H1 (cell line): Measurements from ENCODE around the gene OTP. TPM values are rescaled to one million over a fixed set of nuclear protein-coding genes. Genes with fewer than 3 reads are reported as not detected.

Source experiments
- CTCF ChIA-PET: fragments of 300-600 bp; sonication (Branson Sonifier 250); formaldehyde crosslinking; loops from one replicate; lab custom pipeline; 2021; ENCODE audit not compliant: partially characterized antibody; lab: Charles Lee
- POLR2A ChIA-PET: fragments of 300-600 bp; sonication (Branson Sonifier 250); formaldehyde crosslinking; loops from one replicate; lab custom pipeline; 2021; ENCODE audit warnings: inconsistent platforms; ENCODE audit not compliant: partially characterized antibody; lab: Charles Lee
- DNase-seq, 2 experiments: peaks; one replicate each; pipeline versions ENCODE4 v3.0.0 to v3.0.0-alpha.2; 2010 to 2022; ENCODE audit warnings: low spot score in 2 of 2, low read depth in 1 of 2, mixed read lengths in 1 of 2
- FAIRE-seq: peaks from 2 replicates; lab custom pipeline; 2011; peaks lifted over from hg19 to GRCh38; lab: Jason Lieb, UNC
- H2AFZ ChIP-seq: 2 replicates; pipeline ENCODE4 v1.8.1; 2012; ENCODE audit warnings: low read length, inconsistent platforms
- H2AK5ac ChIP-seq: 2 replicates; pipeline ENCODE4 v1.6.1; 2013; ENCODE audit warnings: low read depth, low read length
- H2BK120ac ChIP-seq: replicated peaks from 2 replicates; pipeline ENCODE3; 2013; ENCODE audit warnings: low read depth, low read length, inconsistent platforms
- H2BK12ac ChIP-seq: 2 replicates; pipeline ENCODE4 v1.6.1; 2013; ENCODE audit warnings: low read depth, low read length
- H2BK15ac ChIP-seq: 2 replicates; pipeline ENCODE4 v1.6.1; 2013; ENCODE audit warnings: low read length
- H2BK20ac ChIP-seq: 2 replicates; pipeline ENCODE4 v1.6.1; 2013; ENCODE audit warnings: low read length
- H2BK5ac ChIP-seq: 2 replicates; pipeline ENCODE4 v1.6.1; 2013; ENCODE audit warnings: low read depth, low read length
- H3K14ac ChIP-seq: 2 replicates; pipeline ENCODE4 v1.6.1; 2013; ENCODE audit warnings: inconsistent platforms; ENCODE audit not compliant: insufficient read length
- H3K18ac ChIP-seq: 2 replicates; pipeline ENCODE4 v1.6.1; 2013; ENCODE audit warnings: low read length; ENCODE audit errors: extremely low read depth
- H3K23ac ChIP-seq: 2 replicates; pipeline ENCODE4 v1.6.1; 2013; ENCODE audit warnings: inconsistent platforms; ENCODE audit not compliant: insufficient read length
- H3K23me2 ChIP-seq: 2 replicates; pipeline ENCODE4 v1.6.1; 2013; ENCODE audit warnings: low read depth, low read length
- H3K27ac ChIP-seq: 2 replicates; pipeline ENCODE4 v1.6.1; 2011; ENCODE audit warnings: low read depth, low read length, inconsistent platforms
- H3K27me3 ChIP-seq, 4 experiments: replicated peaks in 1 of 4; 1 replicate in 1 of 4; 2 replicates in 3 of 4; pipeline versions ENCODE4 v1.6.1 to v1.8.1; 2011 to 2013; ENCODE audit warnings: low read length in 3 of 4, mild to moderate bottlenecking in 3 of 4, inconsistent platforms in 2 of 4, mixed read lengths in 2 of 4, moderate library complexity in 1 of 4; ENCODE audit not compliant: control insufficient read depth in 3 of 4, insufficient read depth in 3 of 4; ENCODE audit errors: extremely low read depth in 1 of 4
- H3K36me3 ChIP-seq, 4 experiments: 2 replicates each; pipeline versions ENCODE4 v1.6.1 to v1.8.1; 2011 to 2013; ENCODE audit warnings: mild to moderate bottlenecking in 4 of 4, low read length in 3 of 4, moderate library complexity in 2 of 4, control low read depth in 1 of 4, inconsistent platforms in 1 of 4; ENCODE audit not compliant: insufficient read depth in 4 of 4, control insufficient read depth in 2 of 4
- H3K4ac ChIP-seq: replicated peaks from 2 replicates; pipeline ENCODE3; 2013; ENCODE audit warnings: low read length, low read depth, mixed read lengths, inconsistent platforms; ENCODE audit not compliant: insufficient read length
- H3K4me1 ChIP-seq, 4 experiments: replicated peaks in 1 of 4; 1 replicate in 1 of 4; 2 replicates in 3 of 4; pipeline versions ENCODE4 v1.6.1 to v1.8.1; 2011 to 2013; ENCODE audit warnings: low read length in 3 of 4, inconsistent platforms in 2 of 4, mixed read lengths in 1 of 4; ENCODE audit not compliant: insufficient read depth in 4 of 4, control insufficient read depth in 3 of 4
- H3K4me2 ChIP-seq, 2 experiments: 2 replicates each; pipeline versions ENCODE4 v1.6.1 to v1.8.1; 2011 to 2013; ENCODE audit warnings: low read depth in 2 of 2, low read length in 2 of 2, control low read depth in 1 of 2, inconsistent platforms in 1 of 2, mild to moderate bottlenecking in 1 of 2; ENCODE audit not compliant: insufficient read depth in 1 of 2
- H3K4me3 ChIP-seq, 4 experiments: fragments of 200-600, 300-600 bp in 1 of 4; sonication (generic), shearing (Covaris generic), sonication (Bioruptor Twin) in 1 of 4; 2 replicates each; pipeline versions ENCODE4 v1.5.1 to v1.8.1; 2011 to 2016; ENCODE audit warnings: low read length in 4 of 4, low read depth in 3 of 4, control low read depth in 2 of 4, inconsistent platforms in 2 of 4, mild to moderate bottlenecking in 2 of 4, mixed read lengths in 1 of 4, moderate library complexity in 1 of 4; ENCODE audit not compliant: insufficient read depth in 2 of 4; ENCODE audit errors: extremely low read depth in 1 of 4
- H3K56ac ChIP-seq: replicated peaks from 2 replicates; pipeline ENCODE3; 2013; ENCODE audit warnings: low read depth, mild to moderate bottlenecking, mixed read lengths, low read length, inconsistent platforms; ENCODE audit not compliant: insufficient read length
- H3K79me1 ChIP-seq: 2 replicates; pipeline ENCODE4 v1.6.1; 2013; ENCODE audit warnings: low read depth, low read length, control low read depth
- H3K79me2 ChIP-seq, 2 experiments: 2 replicates each; pipeline versions ENCODE4 v1.6.1 to v1.8.1; 2012 to 2013; ENCODE audit warnings: low read length in 2 of 2, mild to moderate bottlenecking in 2 of 2, inconsistent platforms in 1 of 2; ENCODE audit not compliant: insufficient read depth in 2 of 2, control insufficient read depth in 1 of 2
- H3K9ac ChIP-seq, 4 experiments: replicated peaks in 1 of 4; 1 replicate in 1 of 4; 2 replicates in 3 of 4; pipeline versions ENCODE4 v1.6.1 to v1.8.1; 2011 to 2013; ENCODE audit warnings: low read depth in 3 of 4, low read length in 3 of 4, control low read depth in 2 of 4, mild to moderate bottlenecking in 2 of 4, moderate library complexity in 2 of 4, inconsistent platforms in 1 of 4; ENCODE audit errors: extremely low read depth in 1 of 4
- H3K9me3 ChIP-seq, 2 experiments: 2 replicates each; pipeline versions ENCODE4 v1.6.1 to v1.8.1; 2012 to 2013; ENCODE audit warnings: mild to moderate bottlenecking in 2 of 2, moderate library complexity in 2 of 2, control low read depth in 1 of 2, inconsistent platforms in 1 of 2, low read depth in 1 of 2, low read length in 1 of 2, mixed read lengths in 1 of 2; ENCODE audit not compliant: insufficient read depth in 2 of 2
- H4K20me1 ChIP-seq, 2 experiments: replicated peaks in 1 of 2; 2 replicates each; pipeline versions ENCODE3 to v1.8.1; 2011 to 2013; ENCODE audit warnings: inconsistent platforms in 2 of 2, low read length in 2 of 2, mild to moderate bottlenecking in 1 of 2; ENCODE audit not compliant: insufficient read depth in 2 of 2, control insufficient read depth in 1 of 2
- H4K5ac ChIP-seq: 2 replicates; pipeline ENCODE4 v1.6.1; 2013; ENCODE audit warnings: low read length, low read depth, mixed read lengths, inconsistent platforms; ENCODE audit not compliant: insufficient read length
- H4K8ac ChIP-seq: 2 replicates; pipeline ENCODE4 v1.8.0; 2013; ENCODE audit warnings: mild to moderate bottlenecking, moderate library complexity, low read length, inconsistent platforms; ENCODE audit not compliant: insufficient read depth; ENCODE audit errors: extremely low read depth
- H4K91ac ChIP-seq: replicated peaks from 2 replicates; pipeline ENCODE3; 2013; ENCODE audit warnings: low read length, mixed read lengths, inconsistent platforms; ENCODE audit not compliant: insufficient read length
- CBX5 ChIP-seq: fragments of 300-800, 300-1000 bp; sonication (generic); IDR thresholded peaks from 2 replicates; pipeline ENCODE4 v1.7.1; 2016; ENCODE audit warnings: antibody characterized with exemption, low read length, low read depth
- CHD2 ChIP-seq: IDR thresholded peaks from 2 replicates; pipeline ENCODE4 v1.6.1; 2012; ENCODE audit warnings: low read length, improper control_type of control experiment
- SIRT6 ChIP-seq: IDR thresholded peaks from one replicate; pipeline ENCODE4 v1.7.1; 2012; ENCODE audit warnings: low read length, inconsistent platforms
- SP1 ChIP-seq: IDR thresholded peaks from 2 replicates; pipeline ENCODE4 v1.6.1; 2011; ENCODE audit warnings: low read depth, low read length
- SP4 ChIP-seq: IDR thresholded peaks from 2 replicates; pipeline ENCODE4 v1.6.1; 2012; ENCODE audit warnings: low read length, inconsistent platforms
- TAF1 ChIP-seq: IDR thresholded peaks from 2 replicates; pipeline ENCODE4 v1.6.1; 2011; ENCODE audit warnings: mild to moderate bottlenecking, low read depth, low read length
- TBP ChIP-seq: IDR thresholded peaks from 2 replicates; pipeline ENCODE4 v1.6.1; 2011; ENCODE audit warnings: low read depth, low read length, improper control_type of control experiment
- WGBS, 2 experiments: shearing (Covaris generic) in 1 of 2; methylation state at CpG; one replicate each; pipeline versions ENCODE4 v1.1.6 to v1.1.7; 2013 to 2015; ENCODE audit warnings: low lambda C conversion rate in 2 of 2, mixed read lengths in 2 of 2, inconsistent platforms in 1 of 2, low coverage in 1 of 2, missing lambda C conversion rate in 1 of 2; ENCODE audit not compliant: insufficient replicate concordance in 2 of 2, insufficient coverage in 1 of 2, insufficient read length in 1 of 2; ENCODE audit errors: extremely low coverage in 1 of 2, missing lambda C conversion rate in 1 of 2; 5-methylcytosine and 5-hydroxymethylcytosine counted together
- polyA plus RNA-seq, 7 experiments: library from polyadenylated mRNA; depleted of rRNA in 3 of 7; stranded (reverse) in 5 of 7; unstranded in 2 of 7; fragments of >200 nt in 5 of 7; fragments of 200-250 nt in 2 of 7; gene quantifications; 1 replicate in 5 of 7; 2 replicates in 1 of 7; 4 replicates in 1 of 7; pipeline versions ENCODE4 v1.2.1 to v1.2.3, GENCODE V29; 2011 to 2013; ENCODE audit warnings: missing spikeins in 2 of 7, mixed read lengths in 2 of 7
- total RNA-seq: library from RNA; stranded (reverse); fragmentation: NEBNext Ultra II Directional; extraction: Animal tissue kit (Norgen Biotek cat#: 25700); gene quantifications from 2 replicates; pipeline ENCODE4 v1.2.1, GENCODE V29; 2021

The OTP gene
- total and polyA plus RNA-seq, 2 of the 8 experiments (the other 6 are each of a cell fraction or from before 2014, with no cell fraction given), result not detected

- Histone ChIP-seq H3K9ac (no peak overlapping the region), H3K56ac (no peak overlapping the region), H3K36me3 (no peaks in the 10 kb centered on the region), H3K14ac (no peak overlapping the region), H3K9me3 (no peaks in the 10 kb centered on the region), H3K27ac (no peak overlapping the region), H3K4me1 (peaks cover 0 to 4% (median 1%) of the 10 kb centered on the region in 4 experiments; a peak in 2 of 7 replicates), H2BK120ac (no peak overlapping the region), H3K27me3 (no peaks in the 10 kb centered on the region; a peak in 1 of 7 replicates), H3K4me3 (no peak overlapping the region), H3K4me2 (no peak overlapping the region), H2BK20ac (no peak overlapping the region), H4K8ac (no peak overlapping the region), H4K5ac (no peak overlapping the region), H3K23ac (no peak overlapping the region), H4K91ac (no peak overlapping the region), H3K4ac (no peak overlapping the region), H2BK5ac (no peak overlapping the region), H3K23me2 (no peaks in the 10 kb centered on the region), H2BK15ac (no peak overlapping the region), H2AFZ (no peak overlapping the region), H3K79me1 (no peaks in the 10 kb centered on the region), H3K79me2 (no peaks in the 10 kb centered on the region), H3K18ac (no peak overlapping the region), H4K20me1 (no peaks in the 10 kb centered on the region), H2AK5ac (no peak overlapping the region), H2BK12ac (no peak overlapping the region)
- FAIRE-seq (no peak), DNase-seq (no peak)
- WGBS, 2 experiments, result 62% methylated on average over 3 of the region's 3 CpGs; no CpG with 5 or more reads in 1 of the 2 experiments
- ChIA-PET CTCF (interaction anchor here (1.0 to 1.7 kb wide), 3 partner anchors 11 to 110 kb away, joined by 3 to 7 read pairs (median 3); no protein-coding TSS in a partner anchor), POLR2A (no interaction called here)
- TF ChIP-seq TBP, result no peak
- TF ChIP-seq SP1, result no peak
- TF ChIP-seq CHD2, result no peak
- TF ChIP-seq TAF1, result no peak
- TF ChIP-seq CBX5, result no peak
- TF ChIP-seq SP4, result no peak
- TF ChIP-seq SIRT6, result no peak
These were observed 32.0 kb upstream of the OTP start for GRCh38 chr5:77670526-77670925.
